GM06990 (cell line): Measurements from ENCODE around the gene BRAT1.

Experiments used
- DNase-seq: peaks from one replicate; pipeline ENCODE4 v3.0.0-alpha.2; 2011; ENCODE audit not compliant: insufficient read length; ENCODE audit errors: extremely low read depth
- H3K27me3 ChIP-seq: replicated peaks from 2 replicates; pipeline ENCODE4 v1.6.0; 2011; ENCODE audit warnings: low read length; ENCODE audit not compliant: control insufficient read depth, insufficient read depth
- H3K36me3 ChIP-seq: 2 replicates; pipeline ENCODE4 v1.5.1; 2011; ENCODE audit warnings: low read length; ENCODE audit not compliant: control insufficient read depth, insufficient read depth
- H3K4me3 ChIP-seq: replicated peaks from 2 replicates; pipeline ENCODE4 v1.5.1; 2011; ENCODE audit warnings: low read depth, mild to moderate bottlenecking, control low read depth, low read length
- TF ChIP-seq, protein P1 (sequence below): IDR thresholded peaks from 2 replicates; pipeline ENCODE4 v1.5.1; 2011; ENCODE audit warnings: low read length, control low read depth, mild to moderate bottlenecking, inconsistent platforms; ENCODE audit not compliant: insufficient read depth, poor library complexity, severe bottlenecking

Gene BRAT1

DNA sequence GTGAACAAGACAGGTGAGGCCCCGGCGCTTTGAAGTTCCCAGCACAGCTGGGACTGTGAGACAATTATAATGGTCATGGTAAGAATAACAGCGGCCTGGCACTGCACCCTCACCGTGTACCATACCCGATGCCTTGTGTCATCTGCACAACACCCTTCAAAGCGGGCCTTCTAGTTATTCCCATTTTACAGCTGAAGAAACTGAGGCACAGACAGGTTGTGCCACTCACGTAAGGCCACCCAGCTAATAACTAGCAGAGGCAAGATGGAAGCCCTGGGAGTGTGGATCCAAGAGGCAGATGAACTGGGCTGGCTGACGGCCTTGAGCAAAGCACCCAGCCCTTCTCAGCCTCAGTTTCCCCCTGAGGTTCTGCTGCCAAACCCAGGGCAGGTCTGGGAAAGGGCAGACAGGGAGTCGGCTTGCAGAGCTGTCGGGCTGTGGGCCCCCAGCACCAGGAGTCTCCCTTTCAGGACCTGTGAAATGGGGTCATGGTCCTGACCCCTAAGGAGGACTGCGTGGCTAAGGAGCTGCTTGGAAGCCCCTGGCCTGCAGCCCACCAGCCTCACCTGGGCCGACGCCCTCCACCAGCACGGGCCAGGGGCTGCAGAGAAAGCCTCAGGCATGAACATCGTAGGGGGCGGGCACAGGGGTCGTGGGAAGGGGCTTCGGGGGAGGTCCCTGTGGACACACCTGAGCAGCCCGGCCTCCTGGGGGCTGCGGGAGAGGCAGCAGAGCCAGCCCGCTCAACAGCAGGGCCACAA lies 51.0 kb downstream of the BRAT1 start:
- Histone ChIP-seq H3K27me3 (no peaks in the 10 kb centered on the region; the same call in 1 of the 2 replicates), H3K36me3 (no peaks in the 10 kb centered on the region), H3K4me3 (no peak overlapping the region)
- TF ChIP-seq, protein P1, sequence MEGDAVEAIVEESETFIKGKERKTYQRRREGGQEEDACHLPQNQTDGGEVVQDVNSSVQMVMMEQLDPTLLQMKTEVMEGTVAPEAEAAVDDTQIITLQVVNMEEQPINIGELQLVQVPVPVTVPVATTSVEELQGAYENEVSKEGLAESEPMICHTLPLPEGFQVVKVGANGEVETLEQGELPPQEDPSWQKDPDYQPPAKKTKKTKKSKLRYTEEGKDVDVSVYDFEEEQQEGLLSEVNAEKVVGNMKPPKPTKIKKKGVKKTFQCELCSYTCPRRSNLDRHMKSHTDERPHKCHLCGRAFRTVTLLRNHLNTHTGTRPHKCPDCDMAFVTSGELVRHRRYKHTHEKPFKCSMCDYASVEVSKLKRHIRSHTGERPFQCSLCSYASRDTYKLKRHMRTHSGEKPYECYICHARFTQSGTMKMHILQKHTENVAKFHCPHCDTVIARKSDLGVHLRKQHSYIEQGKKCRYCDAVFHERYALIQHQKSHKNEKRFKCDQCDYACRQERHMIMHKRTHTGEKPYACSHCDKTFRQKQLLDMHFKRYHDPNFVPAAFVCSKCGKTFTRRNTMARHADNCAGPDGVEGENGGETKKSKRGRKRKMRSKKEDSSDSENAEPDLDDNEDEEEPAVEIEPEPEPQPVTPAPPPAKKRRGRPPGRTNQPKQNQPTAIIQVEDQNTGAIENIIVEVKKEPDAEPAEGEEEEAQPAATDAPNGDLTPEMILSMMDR: no peak
- DNase-seq: no peak

DNA sequence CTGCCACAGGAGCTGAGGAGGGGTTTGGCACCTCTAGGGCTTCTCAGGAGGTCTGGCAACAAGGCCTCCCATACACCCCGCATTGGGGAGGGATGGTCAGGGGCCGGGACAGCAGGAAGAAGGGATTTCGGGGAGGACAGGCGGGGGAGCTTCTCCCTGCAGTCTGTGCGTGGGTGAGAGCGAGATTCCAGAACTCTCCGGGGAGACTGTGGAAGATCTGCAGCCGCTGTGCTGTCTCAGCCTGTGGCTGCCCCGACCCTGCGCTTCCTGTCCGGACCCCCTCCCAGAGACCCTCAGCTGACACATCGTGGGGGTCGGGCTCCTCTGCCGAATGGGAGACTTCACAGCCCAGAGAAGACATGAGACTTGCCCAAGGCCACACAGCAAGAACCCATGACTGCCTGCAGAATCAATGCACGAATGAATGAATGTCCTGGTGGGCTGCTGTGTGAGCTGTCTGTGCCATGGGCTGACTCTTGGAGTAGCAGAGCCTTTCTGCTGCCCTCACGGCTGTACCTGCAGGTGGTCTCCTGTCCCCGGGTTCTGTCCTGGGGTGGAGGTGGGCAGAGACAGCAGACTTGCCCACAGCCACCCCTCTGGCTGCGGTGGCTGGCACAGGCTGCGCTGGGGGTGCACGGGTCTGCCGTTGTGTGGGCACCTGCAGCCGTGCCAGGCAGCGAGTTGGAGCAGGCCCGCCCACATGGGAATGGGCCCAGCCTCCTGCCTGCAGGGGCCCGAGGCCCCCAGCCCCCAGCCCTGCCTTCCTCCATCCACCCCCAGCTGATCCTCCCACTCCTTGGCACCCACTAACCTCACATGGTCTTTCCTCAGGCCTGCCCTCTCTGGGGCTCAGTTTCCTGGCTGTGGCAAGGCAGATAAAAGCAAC lies 52.0 kb downstream of the BRAT1 start:
- H3K27me3 ChIP-seq: no peaks in the 10 kb centered on the region; the same call in 1 of the 2 replicates
- no peak for DNase-seq
- TF ChIP-seq, protein P1: no peak

DNA sequence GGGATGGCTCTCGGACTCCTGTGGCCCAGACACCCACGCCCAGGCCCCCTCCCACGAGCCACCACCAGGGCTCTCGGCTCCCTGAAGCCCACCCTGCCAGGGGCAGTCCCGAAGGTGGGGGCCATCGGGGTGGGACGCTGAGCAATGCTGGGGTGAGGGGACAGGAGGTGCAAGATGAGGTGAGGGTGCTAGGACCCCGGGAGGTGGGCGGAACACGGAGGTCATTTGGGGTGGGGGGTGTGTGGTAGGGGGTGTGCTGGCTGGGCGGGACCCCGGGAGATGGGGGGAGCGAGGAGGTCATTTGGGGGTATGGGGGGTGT lies 52.7 kb downstream of the BRAT1 start:
- H3K36me3 ChIP-seq: no peaks in the 10 kb centered on the region
- TF ChIP-seq, protein P1: no peak
- no peak overlapping the region for H3K4me3 ChIP-seq
- H3K27me3 ChIP-seq: no peaks in the 10 kb centered on the region; the same call in 1 of the 2 replicates
- DNase-seq: no peak

More for the DNA sequence above, 52.0 kb downstream of the BRAT1 start:
- no peak overlapping the region for H3K4me3 ChIP-seq
- no peaks in the 10 kb centered on the region for H3K36me3 ChIP-seq

DNA sequence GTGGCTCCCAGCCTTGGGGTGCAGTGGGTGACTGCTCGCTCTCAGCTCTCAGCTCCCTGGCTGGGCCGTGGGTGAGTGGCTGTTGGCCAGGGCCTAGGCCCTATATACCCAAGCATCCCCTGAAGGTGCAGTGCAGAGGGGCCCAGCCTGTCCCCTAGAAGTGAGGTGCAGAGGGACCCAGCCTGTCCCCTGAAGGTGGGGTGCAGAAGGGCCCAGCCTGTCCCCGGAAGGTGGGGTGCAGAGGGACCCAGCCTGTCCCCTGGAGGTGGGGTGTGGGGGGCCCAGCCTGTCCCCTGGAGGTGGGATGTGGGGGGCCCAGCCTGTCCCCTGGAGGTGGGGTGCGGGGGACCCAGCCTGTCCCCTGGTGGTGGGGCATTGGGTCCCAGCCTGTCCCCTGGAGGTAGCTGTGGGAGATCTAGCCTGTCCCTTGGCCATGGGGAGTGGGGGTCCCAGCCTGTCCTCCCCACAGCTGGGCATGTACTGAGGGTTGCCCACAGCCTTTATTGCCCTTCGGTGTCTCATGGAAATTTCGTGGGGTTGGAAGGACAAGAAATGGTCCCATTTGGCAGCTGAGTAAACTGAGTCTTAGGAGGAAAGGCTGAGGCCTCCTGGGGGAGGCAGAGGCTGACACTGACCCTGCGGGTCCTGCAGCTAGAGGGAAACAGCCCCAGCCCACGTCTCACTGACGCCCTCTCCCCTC lies 53.2 kb downstream of the BRAT1 start:
- Histone ChIP-seq H3K4me3 (no peak overlapping the region), H3K27me3 (no peaks in the 10 kb centered on the region; the same call in 1 of the 2 replicates), H3K36me3 (no peaks in the 10 kb centered on the region)
- DNase-seq: no peak
- TF ChIP-seq, protein P1: no peak

GRCh38 chr7:2500701-2501100 lies 54.6 kb downstream of the BRAT1 start:
- H3K27me3 ChIP-seq: no peaks in the 10 kb centered on the region; the same call in 1 of the 2 replicates
- no peak for DNase-seq
- H3K4me3 ChIP-seq: no peak overlapping the region
- TF ChIP-seq, protein P1: no peak
- no peaks in the 10 kb centered on the region for H3K36me3 ChIP-seq
